ENCODE data around the gene ARRDC3. TPM values are rescaled to one million over a fixed set of nuclear protein-coding genes. Genes with fewer than 3 reads are reported as not detected.
"Not testable (repeated sequence)": the region's sequence is repeated elsewhere in the genome, so short reads cannot be mapped to it uniquely, and the experiment has no call there.

ARRDC3 gene
- total RNA-seq, 1 experiment from 2014 or later = 2.8 TPM

GRCh38 chr5:91390268-91390667 lies 7.2 kb upstream of the ARRDC3 start:
- Histone ChIP-seq H3K18ac (ENCODE audit: insufficient read length, low read depth, low read length) (no peak overlapping the region), H3K27me3 (ENCODE audit: insufficient read depth, low read length) (no peaks in the 10 kb centered on the region), H3T11ph (ENCODE audit: low read length) (no peak overlapping the region), H2AK5ac (ENCODE audit: insufficient read length, low read length) (no peak overlapping the region), H2BK15ac (ENCODE audit: low read depth, low read length) (no peak overlapping the region), H3K79me2 (ENCODE audit: insufficient read depth, low read length) (no peaks in the 10 kb centered on the region), H3K27ac (ENCODE audit: insufficient read length, low read depth, low read length) (no peak overlapping the region), H4K8ac (replicated peaks; ENCODE audit: insufficient read length, low read depth, low read length) (no peak overlapping the region), H2AFZ (ENCODE audit: low read length) (no peak overlapping the region), H3K4me2 (ENCODE audit: insufficient read depth, insufficient read length, low read length) (no peak overlapping the region), H3K4me1 (ENCODE audit: insufficient read depth, low read length) (no peaks in the 10 kb centered on the region), H3K23me2 (ENCODE audit: insufficient read length, low read depth, low read length, poor library complexity, severe bottlenecking) (no peaks in the 10 kb centered on the region), H3K9me3 (ENCODE audit: control insufficient read depth, low read depth, low read length) (no peaks in the 10 kb centered on the region), H2BK5ac (ENCODE audit: insufficient read length, low read length) (no peak overlapping the region), H4K5ac (ENCODE audit: insufficient read length, low read depth, low read length) (no peak overlapping the region), H2BK20ac (ENCODE audit: low read depth, low read length, poor library complexity, severe bottlenecking) (no peak overlapping the region), H3K79me1 (ENCODE audit: insufficient read depth, low read depth, low read length, poor library complexity, severe bottlenecking) (no peaks in the 10 kb centered on the region), H3K23ac (ENCODE audit: insufficient read length, low read depth, low read length) (no peak overlapping the region), H3K56ac (ENCODE audit: insufficient read length, low read depth, low read length) (no peak overlapping the region), H3K4ac (ENCODE audit: low read depth, low read length) (no peak overlapping the region), H2BK12ac (ENCODE audit: insufficient read length, low read depth, low read length) (no peak overlapping the region), H4K91ac (ENCODE audit: insufficient read length, low read depth, low read length) (no peak overlapping the region), H3K9ac (ENCODE audit: extremely low read depth, insufficient read length, low read length) (no peak overlapping the region), H4K20me1 (ENCODE audit: control insufficient read depth, insufficient read depth, insufficient read length) (no peaks in the 10 kb centered on the region), H2BK120ac (ENCODE audit: low read depth, low read length, poor library complexity, severe bottlenecking) (no peak overlapping the region), H3K14ac (ENCODE audit: insufficient read depth, low read length) (no peak overlapping the region)
- no peak for DNase-seq
- H3K27me3 Mint-ChIP-seq (ENCODE audit: low read depth) = no peaks in the 10 kb centered on the region
- TF ChIP-seq, protein P1, sequence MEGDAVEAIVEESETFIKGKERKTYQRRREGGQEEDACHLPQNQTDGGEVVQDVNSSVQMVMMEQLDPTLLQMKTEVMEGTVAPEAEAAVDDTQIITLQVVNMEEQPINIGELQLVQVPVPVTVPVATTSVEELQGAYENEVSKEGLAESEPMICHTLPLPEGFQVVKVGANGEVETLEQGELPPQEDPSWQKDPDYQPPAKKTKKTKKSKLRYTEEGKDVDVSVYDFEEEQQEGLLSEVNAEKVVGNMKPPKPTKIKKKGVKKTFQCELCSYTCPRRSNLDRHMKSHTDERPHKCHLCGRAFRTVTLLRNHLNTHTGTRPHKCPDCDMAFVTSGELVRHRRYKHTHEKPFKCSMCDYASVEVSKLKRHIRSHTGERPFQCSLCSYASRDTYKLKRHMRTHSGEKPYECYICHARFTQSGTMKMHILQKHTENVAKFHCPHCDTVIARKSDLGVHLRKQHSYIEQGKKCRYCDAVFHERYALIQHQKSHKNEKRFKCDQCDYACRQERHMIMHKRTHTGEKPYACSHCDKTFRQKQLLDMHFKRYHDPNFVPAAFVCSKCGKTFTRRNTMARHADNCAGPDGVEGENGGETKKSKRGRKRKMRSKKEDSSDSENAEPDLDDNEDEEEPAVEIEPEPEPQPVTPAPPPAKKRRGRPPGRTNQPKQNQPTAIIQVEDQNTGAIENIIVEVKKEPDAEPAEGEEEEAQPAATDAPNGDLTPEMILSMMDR (conservative IDR thresholded peaks at IDR 0.05) = no peak
- peaks cover 3 to 4% of the 10 kb centered on the region in 2 experiments; a peak in 2 of 5 replicates for H3K9me3 Mint-ChIP-seq
- H3K4me1 Mint-ChIP-seq = no peaks in the 10 kb centered on the region
- H3K27ac Mint-ChIP-seq = no peak overlapping the region
- no peak overlapping the region for H3K4me3 Mint-ChIP-seq
- WGBS (ENCODE audit: extremely low coverage, insufficient read length, low lambda C conversion rate) = no CpG with 5 or more reads among the region's 4 CpGs
- H3K36me3 Mint-ChIP-seq (ENCODE audit: insufficient read depth in 1 of 3, low read depth in 3 of 3) = peaks cover 0 to 4% (median 2%) of the 10 kb centered on the region in 3 experiments; a peak in 4 of 7 replicates

DNA sequence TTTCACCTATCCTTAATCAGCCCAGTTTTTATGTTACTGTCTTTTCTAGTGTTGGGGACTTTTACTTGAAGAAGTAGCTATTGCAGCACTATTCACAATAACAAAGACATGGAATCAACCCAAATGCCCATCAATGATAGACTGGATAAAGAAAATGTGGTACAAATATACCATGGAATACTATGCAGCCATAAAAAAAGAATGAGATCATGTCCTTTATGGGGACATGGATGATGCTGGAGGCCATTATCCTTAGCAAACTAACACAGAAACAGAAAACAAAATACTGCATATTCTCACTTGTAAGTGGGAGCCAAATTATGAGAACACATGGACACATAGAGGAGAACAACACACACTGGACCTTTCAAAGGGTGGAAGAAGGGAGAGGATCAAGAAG lies 6.4 kb upstream of the ARRDC3 start:
- H3K27me3 ChIP-seq (ENCODE audit: insufficient read depth, low read length); H3K23me2 ChIP-seq (ENCODE audit: insufficient read length, low read depth, low read length, poor library complexity, severe bottlenecking); H3K27ac ChIP-seq (ENCODE audit: insufficient read length, low read depth, low read length); H2AK5ac ChIP-seq (ENCODE audit: insufficient read length, low read length); H3K23ac ChIP-seq (ENCODE audit: insufficient read length, low read depth, low read length); H3K27me3 Mint-ChIP-seq (ENCODE audit: low read depth); H3K4me3 Mint-ChIP-seq; H4K91ac ChIP-seq (ENCODE audit: insufficient read length, low read depth, low read length); H3K4me2 ChIP-seq (ENCODE audit: insufficient read depth, insufficient read length, low read length); H3K79me1 ChIP-seq (ENCODE audit: insufficient read depth, low read depth, low read length, poor library complexity, severe bottlenecking); H3K27ac Mint-ChIP-seq; H3K9me3 ChIP-seq (ENCODE audit: control insufficient read depth, low read depth, low read length); H3K18ac ChIP-seq (ENCODE audit: insufficient read length, low read depth, low read length); H3K4me1 ChIP-seq (ENCODE audit: insufficient read depth, low read length); H3K36me3 Mint-ChIP-seq (ENCODE audit: insufficient read depth in 1 of 3, low read depth in 3 of 3); H2BK12ac ChIP-seq (ENCODE audit: insufficient read length, low read depth, low read length); H3K4ac ChIP-seq (ENCODE audit: low read depth, low read length); H4K8ac ChIP-seq (replicated peaks; ENCODE audit: insufficient read length, low read depth, low read length); H4K20me1 ChIP-seq (ENCODE audit: control insufficient read depth, insufficient read depth, insufficient read length); H3K9ac ChIP-seq (ENCODE audit: extremely low read depth, insufficient read length, low read length); H3K56ac ChIP-seq (ENCODE audit: insufficient read length, low read depth, low read length); H3K9me3 Mint-ChIP-seq; H2BK120ac ChIP-seq (ENCODE audit: low read depth, low read length, poor library complexity, severe bottlenecking); DNase-seq; H3K4me1 Mint-ChIP-seq; H2BK15ac ChIP-seq (ENCODE audit: low read depth, low read length); H3T11ph ChIP-seq (ENCODE audit: low read length); H2AFZ ChIP-seq (ENCODE audit: low read length); H2BK20ac ChIP-seq (ENCODE audit: low read depth, low read length, poor library complexity, severe bottlenecking); H3K14ac ChIP-seq (ENCODE audit: insufficient read depth, low read length); H4K5ac ChIP-seq (ENCODE audit: insufficient read length, low read depth, low read length); H2BK5ac ChIP-seq (ENCODE audit: insufficient read length, low read length); H3K79me2 ChIP-seq (ENCODE audit: insufficient read depth, low read length): not testable (repeated sequence)

Data from H9 (cell line).